Loucy (cell line): Measurements from ENCODE around the gene NUDT2.
"Not testable (repeated sequence)": the region's sequence is repeated elsewhere in the genome, so short reads cannot be mapped to it uniquely, and the experiment has no call there.

ENCODE experiments used
- H2AFZ ChIP-seq: fragments of 200-600 bp; sonication (generic); 2 replicates; pipeline ENCODE4 v1.6.0; 2016; ENCODE audit warnings: antibody characterized with exemption, mild to moderate bottlenecking, low read length, moderate library complexity
- H3F3A ChIP-seq: fragments of 200-600 bp; 2 replicates; pipeline ENCODE4 v1.6.0; 2016; ENCODE audit warnings: antibody characterized with exemption, low read depth, mild to moderate bottlenecking
- H3K27me3 ChIP-seq: fragments of 200-600 bp; sonication (generic); 2 replicates; pipeline ENCODE4 v1.6.1; 2014; ENCODE audit warnings: low read length, mild to moderate bottlenecking; ENCODE audit not compliant: insufficient read depth, poor library complexity, severe bottlenecking
- H3K36me3 ChIP-seq: fragments of 200-600 bp; sonication (generic); 2 replicates; pipeline ENCODE4 v1.6.1; 2016; ENCODE audit warnings: low read length; ENCODE audit not compliant: insufficient read depth
- H3K4me1 ChIP-seq: fragments of 200-600 bp; sonication (generic); 2 replicates; pipeline ENCODE4 v1.5.1; 2014; ENCODE audit warnings: low read length, mild to moderate bottlenecking; ENCODE audit not compliant: insufficient read depth, poor library complexity, severe bottlenecking
- H3K4me2 ChIP-seq: fragments of 200-600 bp; sonication (generic); 2 replicates; pipeline ENCODE4 v1.6.0; 2014; ENCODE audit warnings: antibody characterized with exemption, low read length, low read depth, mild to moderate bottlenecking; ENCODE audit not compliant: poor library complexity, severe bottlenecking
- H3K4me3 ChIP-seq: fragments of 200-600 bp; sonication (generic); 2 replicates; pipeline ENCODE4 v1.5.1; 2014; ENCODE audit warnings: low read length, mild to moderate bottlenecking, mixed read lengths; ENCODE audit not compliant: poor library complexity, severe bottlenecking
- H3K79me2 ChIP-seq: fragments of 200-600 bp; sonication (generic); 2 replicates; pipeline ENCODE4 v1.6.1; 2014; ENCODE audit warnings: low read length; ENCODE audit not compliant: insufficient read depth
- H3K9ac ChIP-seq: fragments of 200-600 bp; sonication (generic); 2 replicates; pipeline ENCODE4 v1.6.0; 2014; ENCODE audit warnings: mild to moderate bottlenecking, low read depth, low read length, moderate library complexity; ENCODE audit not compliant: poor library complexity, severe bottlenecking
- H3K9me2 ChIP-seq: fragments of 200-600 bp; sonication (generic); replicated peaks from 2 replicates; pipeline ENCODE4 v1.6.1; 2016; ENCODE audit warnings: low read depth, low read length, mixed read lengths
- H3K9me3 ChIP-seq: fragments of 200-600 bp; sonication (generic); 2 replicates; pipeline ENCODE4 v1.6.1; 2014; ENCODE audit warnings: mild to moderate bottlenecking, antibody characterized with exemption, low read length, low read depth; ENCODE audit not compliant: insufficient read depth
- H4K20me1 ChIP-seq: fragments of 200-600 bp; sonication (generic); 2 replicates; pipeline ENCODE4 v1.6.0; 2014; ENCODE audit warnings: antibody characterized with exemption, low read length, mild to moderate bottlenecking; ENCODE audit not compliant: insufficient read depth, poor library complexity, severe bottlenecking
- CTCF ChIP-seq: fragments of 200-600 bp; sonication (generic); conservative IDR thresholded peaks from 2 replicates; pipeline ENCODE4 v1.5.1; 2014; ENCODE audit warnings: mild to moderate bottlenecking, antibody characterized with exemption, low read length
- EZH2phosphoT487 ChIP-seq: fragments of 200-600 bp; IDR thresholded peaks from 2 replicates; pipeline ENCODE4 v1.6.1; 2018; ENCODE audit warnings: antibody characterized with exemption, mild to moderate bottlenecking, moderate library complexity, borderline replicate concordance

The NUDT2 gene

DNA sequence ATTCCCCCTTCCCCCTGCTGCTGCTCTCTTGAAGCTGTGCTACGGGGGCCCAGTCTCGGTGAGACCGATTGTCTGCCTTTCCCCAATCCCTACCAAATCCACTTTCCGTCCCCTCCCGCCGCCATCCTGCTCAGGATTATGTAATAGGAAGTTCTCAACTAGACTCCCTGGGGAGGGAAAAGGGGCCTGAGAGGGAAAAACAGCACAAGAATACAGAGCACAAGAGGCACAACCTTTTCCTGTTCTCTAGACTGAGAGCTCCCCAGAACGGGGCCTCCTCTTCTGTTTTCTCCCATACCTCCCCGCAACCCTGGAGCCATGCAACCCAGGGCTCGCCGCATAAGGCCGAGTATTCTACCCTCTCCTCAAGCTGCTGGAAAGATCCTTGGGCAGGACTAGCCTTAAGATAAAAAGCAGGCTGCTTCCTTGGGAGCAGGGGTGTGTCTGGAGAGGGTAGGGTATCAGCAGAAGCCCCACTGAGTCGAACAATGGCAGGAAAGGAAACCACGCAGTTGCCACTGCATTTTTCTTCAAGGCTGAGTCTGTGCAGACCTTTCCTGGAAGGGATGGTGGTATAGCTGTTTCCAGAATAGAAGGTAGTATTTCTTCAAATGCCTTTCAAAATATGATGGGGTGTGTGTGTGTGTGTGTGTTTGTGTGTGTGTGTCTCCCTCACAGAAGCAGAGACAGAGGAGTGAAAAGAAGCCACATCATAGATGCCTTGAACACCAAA, 34.4 kb downstream of the NUDT2 start:
- Histone ChIP-seq H3K27me3 (no peaks in the 10 kb centered on the region), H2AFZ (no peak overlapping the region), H3F3A (no peaks in the 10 kb centered on the region), H3K79me2 (no peaks in the 10 kb centered on the region), H3K36me3 (no peaks in the 10 kb centered on the region), H3K4me3 (no peak overlapping the region), H3K9me3 (peaks cover 3% of the 10 kb centered on the region; the same call in 1 of the 2 replicates), H3K4me2 (no peak overlapping the region), H4K20me1 (no peaks in the 10 kb centered on the region), H3K9ac (no peak overlapping the region), H3K4me1 (peaks cover 3% of the 10 kb centered on the region), H3K9me2 (no peaks in the 10 kb centered on the region)
- TF ChIP-seq EZH2phosphoT487 (no peak), CTCF (no peak)

- Histone ChIP-seq H3K4me3 (no peak overlapping the region), H3K79me2 (no peaks in the 10 kb centered on the region), H2AFZ (no peak overlapping the region), H3K9me2 (no peaks in the 10 kb centered on the region), H3K4me1 (peaks cover 3% of the 10 kb centered on the region), H3K9me3 (peaks cover 3% of the 10 kb centered on the region; the same call in 1 of the 2 replicates), H3K4me2 (no peak overlapping the region), H3K27me3 (no peaks in the 10 kb centered on the region), H3F3A (no peaks in the 10 kb centered on the region), H3K9ac (no peak overlapping the region), H3K36me3 (no peaks in the 10 kb centered on the region), H4K20me1 (no peaks in the 10 kb centered on the region)
- TF ChIP-seq CTCF (no peak), EZH2phosphoT487 (no peak)
Observed at GRCh38 chr9:34365282-34365681, 35.9 kb downstream of the NUDT2 start.

GRCh38 chr9:34366365-34366764, 37.0 kb downstream of the NUDT2 start:
- H3K27me3 ChIP-seq = no peaks in the 10 kb centered on the region
- H3K9me3 ChIP-seq = peaks cover 3% of the 10 kb centered on the region; the same call in 1 of the 2 replicates
- no peak for TF ChIP-seq CTCF
- TF ChIP-seq EZH2phosphoT487 = no peak
- H2AFZ ChIP-seq = no peak overlapping the region
- H4K20me1 ChIP-seq = no peaks in the 10 kb centered on the region
- H3K9me2 ChIP-seq = no peaks in the 10 kb centered on the region
- H3K4me3 ChIP-seq = no peak overlapping the region
- no peak overlapping the region for H3K4me2 ChIP-seq
- H3K79me2 ChIP-seq = no peaks in the 10 kb centered on the region
- no peak overlapping the region for H3K9ac ChIP-seq
- no peaks in the 10 kb centered on the region for H3K36me3 ChIP-seq
- no peaks in the 10 kb centered on the region for H3F3A ChIP-seq
- peaks cover 3% of the 10 kb centered on the region for H3K4me1 ChIP-seq

- H3K9me2 ChIP-seq, H3K9me3 ChIP-seq, H2AFZ ChIP-seq, H3K4me2 ChIP-seq, H3K36me3 ChIP-seq, H3K27me3 ChIP-seq, H3K79me2 ChIP-seq, H3F3A ChIP-seq, H3K4me3 ChIP-seq, H4K20me1 ChIP-seq, H3K9ac ChIP-seq, H3K4me1 ChIP-seq: not testable (repeated sequence)
Observed at GRCh38 chr9:34367751-34368410, 38.5 kb downstream of the NUDT2 start.

- H4K20me1 ChIP-seq, H3F3A ChIP-seq, H3K9ac ChIP-seq, H3K79me2 ChIP-seq, H2AFZ ChIP-seq, H3K4me1 ChIP-seq, H3K9me2 ChIP-seq, H3K4me3 ChIP-seq, H3K36me3 ChIP-seq, H3K9me3 ChIP-seq, H3K4me2 ChIP-seq, H3K27me3 ChIP-seq: not testable (repeated sequence)
Observed at GRCh38 chr9:34368796-34369195, 39.4 kb downstream of the NUDT2 start.
